SH-SY5Y (cell line): ENCODE measurements around the gene SCTR.

ENCODE experiments used
- GATA2 ChIP-seq: IDR thresholded peaks from 2 replicates; pipeline ENCODE4 v1.6.1; 2011; ENCODE audit warnings: mild to moderate bottlenecking, low read depth, low read length
- GATA3 ChIP-seq: IDR thresholded peaks from 2 replicates; pipeline ENCODE4 v1.6.1; 2011; ENCODE audit warnings: low read depth, mild to moderate bottlenecking, low read length, moderate library complexity

DNA sequence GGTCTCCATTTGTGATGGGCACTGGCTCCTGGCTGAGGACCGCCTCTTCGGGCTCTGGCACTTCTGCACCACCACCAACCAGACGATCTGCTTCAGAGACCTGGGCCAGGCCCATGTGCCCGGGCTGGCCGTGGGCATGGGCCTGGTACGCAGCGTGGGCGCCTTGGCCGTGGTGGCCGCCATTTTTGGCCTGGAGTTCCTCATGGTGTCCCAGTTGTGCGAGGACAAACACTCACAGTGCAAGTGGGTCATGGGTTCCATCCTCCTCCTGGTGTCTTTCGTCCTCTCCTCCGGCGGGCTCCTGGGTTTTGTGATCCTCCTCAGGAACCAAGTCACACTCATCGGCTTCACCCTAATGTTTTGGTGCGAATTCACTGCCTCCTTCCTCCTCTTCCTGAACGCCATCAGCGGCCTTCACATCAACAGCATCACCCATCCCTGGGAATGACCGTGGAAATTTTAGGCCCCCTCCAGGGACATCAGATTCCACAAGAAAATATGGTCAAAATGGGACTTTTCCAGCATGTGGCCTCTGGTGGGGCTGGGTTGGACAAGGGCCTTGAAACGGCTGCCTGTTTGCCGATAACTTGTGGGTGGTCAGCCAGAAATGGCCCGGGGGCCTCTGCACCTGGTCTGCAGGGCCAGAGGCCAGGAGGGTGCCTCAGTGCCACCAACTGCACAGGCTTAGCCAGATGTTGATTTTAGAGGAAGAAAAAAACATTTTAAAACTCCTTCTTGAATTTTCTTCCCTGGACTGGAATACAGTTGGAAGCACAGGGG lies 87.1 kb downstream of the SCTR start:
- TF ChIP-seq GATA2 (no peak), GATA3 (no peak)
